ENCODE measurements around the gene TSPAN9. TPM values are rescaled to one million over a fixed set of nuclear protein-coding genes. Genes with fewer than 3 reads are reported as not detected.

Gene TSPAN9
- polyA plus RNA-seq, 1 donor: 24.9 TPM

DNA sequence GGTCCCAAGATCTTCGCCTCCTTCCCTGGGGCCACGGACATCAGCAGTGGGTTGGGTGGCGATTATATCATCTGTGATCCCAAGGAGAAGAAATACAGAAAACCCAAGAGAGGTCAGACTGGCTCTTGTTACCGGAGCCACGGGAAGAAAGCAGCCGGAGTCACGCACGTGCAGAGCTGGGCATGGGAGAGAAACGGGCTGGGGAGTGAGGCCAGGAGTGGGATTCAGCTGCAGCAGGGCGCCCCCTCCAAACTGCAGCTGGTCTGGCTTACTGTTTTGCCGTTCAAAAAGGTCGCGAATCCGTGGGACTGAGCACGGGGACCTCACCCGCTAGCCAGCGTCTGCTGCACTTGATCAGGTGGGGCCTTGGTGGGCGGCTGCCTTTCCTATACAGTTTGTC is 207.2 kb downstream of the TSPAN9 start:
- H3K27me3 ChIP-seq (ENCODE audit: control insufficient read depth, insufficient read depth, low read length): no peaks in the 10 kb centered on the region
- H3K36me3 ChIP-seq (ENCODE audit: control insufficient read depth, insufficient read depth, low read length): peaks cover 28% of the 10 kb centered on the region
- no peak overlapping the region for H3K4me3 ChIP-seq (ENCODE audit: low read length)
- no peak overlapping the region for H3K27ac ChIP-seq (ENCODE audit: low read length)
- no peak for DNase-seq
- no peaks in the 10 kb centered on the region for H3K9me3 ChIP-seq (ENCODE audit: control insufficient read depth, low read depth, low read length)
- no CpG with 5 or more reads among the region's 18 CpGs for WGBS (ENCODE audit: insufficient coverage, low lambda C conversion rate)
- H3K4me1 ChIP-seq (ENCODE audit: control insufficient read depth, insufficient read depth, low read length): no peaks in the 10 kb centered on the region

DNA sequence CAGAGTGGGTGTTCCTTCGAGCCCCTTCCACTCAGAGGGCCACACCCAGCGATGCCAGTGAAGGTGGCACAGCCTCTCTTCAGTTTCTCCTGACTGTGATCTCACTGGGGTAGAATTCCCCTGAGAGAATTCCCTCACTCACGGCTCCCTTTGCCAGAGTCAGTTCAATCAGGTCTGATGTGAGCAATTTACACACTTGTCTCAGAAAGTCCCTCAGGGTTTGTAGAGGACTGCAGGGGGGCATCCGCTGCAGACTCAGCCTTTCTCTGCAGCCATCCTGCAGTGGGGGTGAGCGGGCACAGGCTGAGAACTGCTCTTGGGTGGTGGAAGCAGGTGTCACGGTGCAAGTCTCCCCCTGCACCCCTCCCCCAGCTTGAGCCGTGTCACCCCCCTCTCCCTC is 208.4 kb downstream of the TSPAN9 start:
- Histone ChIP-seq H3K4me3 (ENCODE audit: low read length) (no peak overlapping the region), H3K4me1 (ENCODE audit: control insufficient read depth, insufficient read depth, low read length) (no peaks in the 10 kb centered on the region), H3K27ac (ENCODE audit: low read length) (no peak overlapping the region), H3K36me3 (ENCODE audit: control insufficient read depth, insufficient read depth, low read length) (peaks cover 19% of the 10 kb centered on the region), H3K9me3 (ENCODE audit: control insufficient read depth, low read depth, low read length) (no peaks in the 10 kb centered on the region), H3K27me3 (ENCODE audit: control insufficient read depth, insufficient read depth, low read length) (no peaks in the 10 kb centered on the region)
- DNase-seq: no peak
- no CpG with 5 or more reads among the region's 7 CpGs for WGBS (ENCODE audit: insufficient coverage, low lambda C conversion rate)

DNA sequence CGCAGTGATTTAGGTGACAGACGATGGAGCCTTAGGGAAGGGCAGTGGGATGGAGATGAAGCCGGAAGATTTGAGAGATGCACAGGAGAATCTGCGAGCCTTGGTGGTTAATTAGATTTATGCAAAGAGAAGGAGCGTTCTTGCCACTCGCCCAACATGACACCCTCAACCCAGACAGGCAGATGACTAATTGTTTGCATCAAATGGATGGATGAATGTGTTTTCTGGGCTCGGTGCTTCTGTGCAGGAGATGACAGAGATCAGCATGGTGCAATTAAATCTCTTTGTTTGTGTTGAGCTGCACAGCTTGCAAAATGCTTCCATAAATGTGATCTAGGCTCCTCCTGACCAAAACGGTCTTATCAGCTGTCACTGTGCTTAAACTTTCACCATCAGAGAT is 211.5 kb downstream of the TSPAN9 start:
- Histone ChIP-seq H3K36me3 (ENCODE audit: control insufficient read depth, insufficient read depth, low read length) (peaks cover 2% of the 10 kb centered on the region), H3K4me3 (ENCODE audit: low read length) (no peak overlapping the region), H3K9me3 (ENCODE audit: control insufficient read depth, low read depth, low read length) (no peaks in the 10 kb centered on the region), H3K4me1 (ENCODE audit: control insufficient read depth, insufficient read depth, low read length) (no peaks in the 10 kb centered on the region), H3K27ac (ENCODE audit: low read length) (no peak overlapping the region), H3K27me3 (ENCODE audit: control insufficient read depth, insufficient read depth, low read length) (no peaks in the 10 kb centered on the region)
- no peak for DNase-seq
- 50% methylated on average over 1 of the region's 8 CpGs for WGBS (ENCODE audit: insufficient coverage, low lambda C conversion rate)

DNA sequence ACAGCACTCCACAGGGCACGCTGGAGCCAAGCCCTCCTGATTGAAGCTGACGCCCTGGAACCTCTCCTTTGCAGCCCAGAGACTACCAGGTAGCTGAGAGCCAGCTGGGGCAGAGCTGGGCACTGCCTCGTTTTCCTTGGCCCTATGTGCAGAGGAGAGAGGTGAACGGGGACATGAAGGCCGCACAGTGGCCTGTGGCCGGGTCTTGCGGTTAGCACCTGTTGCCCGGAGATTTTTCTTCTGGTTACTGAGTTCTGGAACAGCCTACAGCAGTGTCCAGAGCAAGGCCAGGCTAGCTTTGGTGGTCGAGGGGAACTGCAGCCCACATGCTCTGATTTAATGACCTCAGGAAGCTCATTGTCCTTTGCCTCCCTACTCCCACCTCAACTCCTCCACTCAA is 212.5 kb downstream of the TSPAN9 start:
- Histone ChIP-seq H3K36me3 (ENCODE audit: control insufficient read depth, insufficient read depth, low read length) (peaks cover 2% of the 10 kb centered on the region), H3K27me3 (ENCODE audit: control insufficient read depth, insufficient read depth, low read length) (no peaks in the 10 kb centered on the region), H3K27ac (ENCODE audit: low read length) (no peak overlapping the region), H3K4me3 (ENCODE audit: low read length) (no peak overlapping the region), H3K4me1 (ENCODE audit: control insufficient read depth, insufficient read depth, low read length) (no peaks in the 10 kb centered on the region), H3K9me3 (ENCODE audit: control insufficient read depth, low read depth, low read length) (no peaks in the 10 kb centered on the region)
- no CpG with 5 or more reads among the region's 9 CpGs for WGBS (ENCODE audit: insufficient coverage, low lambda C conversion rate)
- no peak for DNase-seq

DNA sequence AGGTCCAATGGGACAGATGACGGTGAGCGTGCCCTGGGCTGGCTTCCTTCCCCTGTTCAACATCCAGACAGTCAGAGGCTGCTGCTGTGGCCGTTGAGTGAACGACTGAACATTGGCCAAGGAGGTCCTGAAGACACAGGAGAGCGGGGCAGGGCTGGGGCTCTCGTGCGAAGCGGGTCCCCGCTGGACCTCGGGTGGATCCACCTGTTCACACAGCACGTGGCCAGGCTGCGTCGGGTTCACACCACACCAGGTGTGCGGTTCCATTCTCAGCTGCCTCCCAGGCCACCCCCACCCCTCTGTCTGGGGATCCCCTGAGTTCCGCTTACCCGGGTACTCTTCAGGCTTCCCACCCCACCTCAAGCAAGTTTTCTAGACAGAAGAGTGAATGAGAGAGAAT is 214.8 kb downstream of the TSPAN9 start:
- Histone ChIP-seq H3K27me3 (ENCODE audit: control insufficient read depth, insufficient read depth, low read length) (no peaks in the 10 kb centered on the region), H3K9me3 (ENCODE audit: control insufficient read depth, low read depth, low read length) (no peaks in the 10 kb centered on the region), H3K4me1 (ENCODE audit: control insufficient read depth, insufficient read depth, low read length) (no peaks in the 10 kb centered on the region), H3K36me3 (ENCODE audit: control insufficient read depth, insufficient read depth, low read length) (no peaks in the 10 kb centered on the region), H3K4me3 (ENCODE audit: low read length) (no peak overlapping the region), H3K27ac (ENCODE audit: low read length) (no peak overlapping the region)
- WGBS (ENCODE audit: insufficient coverage, low lambda C conversion rate): no CpG with 5 or more reads among the region's 16 CpGs
- no peak for DNase-seq

DNA sequence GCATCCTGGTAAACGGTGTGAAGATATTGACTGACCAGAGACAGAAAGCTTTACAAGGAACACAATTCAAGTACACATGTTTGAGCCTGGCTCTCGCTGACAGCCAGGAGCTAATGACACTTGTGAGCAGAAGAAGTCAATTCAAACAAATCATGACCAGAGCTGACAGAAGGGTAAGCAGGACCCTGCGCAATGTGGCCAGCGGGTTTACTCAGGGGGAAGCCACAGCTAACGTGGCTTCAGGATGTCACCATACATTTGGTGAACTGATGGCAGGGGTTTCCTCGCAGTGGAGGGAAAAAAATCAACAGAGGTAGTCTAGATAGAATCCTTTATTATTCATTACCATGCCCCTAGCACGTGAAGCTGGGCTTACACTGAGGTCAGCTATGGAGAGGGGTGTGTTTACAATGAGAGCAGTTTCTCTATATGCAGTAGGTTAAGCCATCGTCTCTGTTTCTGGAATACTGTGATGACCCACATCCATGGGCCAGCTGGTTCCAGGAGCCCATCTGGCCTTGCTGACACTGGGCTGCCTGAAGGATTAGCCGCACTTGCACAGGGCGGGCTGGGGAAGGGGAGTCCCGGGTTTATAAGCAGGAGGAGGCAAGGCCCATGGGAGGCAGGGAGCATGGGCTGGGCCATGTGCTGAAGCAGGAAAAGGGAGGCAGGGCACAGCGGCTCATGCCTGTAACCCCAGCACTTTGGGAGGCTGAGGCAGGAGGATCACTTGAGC is 215.7 kb downstream of the TSPAN9 start:
- WGBS (ENCODE audit: insufficient coverage, low lambda C conversion rate): 0% methylated on average over 1 of the region's 12 CpGs
- Histone ChIP-seq H3K36me3 (ENCODE audit: control insufficient read depth, insufficient read depth, low read length) (no peaks in the 10 kb centered on the region), H3K4me3 (ENCODE audit: low read length) (no peak overlapping the region), H3K4me1 (ENCODE audit: control insufficient read depth, insufficient read depth, low read length) (no peaks in the 10 kb centered on the region), H3K27me3 (ENCODE audit: control insufficient read depth, insufficient read depth, low read length) (peaks cover 2% of the 10 kb centered on the region), H3K9me3 (ENCODE audit: control insufficient read depth, low read depth, low read length) (no peaks in the 10 kb centered on the region), H3K27ac (ENCODE audit: low read length) (no peak overlapping the region)
- no peak for DNase-seq

DNA sequence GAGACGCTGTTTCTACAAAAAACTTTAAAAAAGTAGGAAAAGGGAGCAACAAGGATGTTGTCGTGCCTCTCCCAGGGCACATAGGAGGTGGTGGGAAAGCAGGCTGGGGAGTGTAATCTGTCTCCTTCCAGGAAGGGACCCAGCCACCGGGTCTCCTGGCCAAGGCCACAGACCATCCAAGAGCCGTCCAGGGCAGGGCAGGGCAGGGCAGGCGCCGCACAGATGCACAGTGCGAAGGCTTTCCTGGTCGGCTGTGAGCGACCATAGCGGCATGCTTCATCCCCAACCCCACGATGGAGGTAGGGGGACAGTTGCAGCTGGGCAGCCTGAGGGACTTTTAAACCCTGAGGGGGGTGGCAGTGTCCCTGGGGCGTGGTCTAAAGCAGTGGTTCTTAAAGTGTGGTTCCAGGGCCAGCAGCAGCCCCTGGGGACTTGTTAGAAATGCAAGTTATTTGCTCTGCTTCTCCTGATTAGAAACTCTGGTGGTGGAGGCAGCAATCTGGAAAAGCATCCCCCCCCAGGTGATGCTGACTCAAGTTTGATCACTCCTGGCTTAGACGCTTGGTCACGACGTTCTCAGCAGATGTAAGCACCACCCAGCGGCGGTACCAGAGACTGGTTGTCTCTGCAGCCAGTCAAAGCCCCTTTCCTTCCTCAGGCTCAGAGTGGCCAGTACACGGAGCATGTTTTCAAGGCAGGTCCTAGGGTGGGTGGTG is 216.4 kb downstream of the TSPAN9 start:
- WGBS (ENCODE audit: insufficient coverage, low lambda C conversion rate): no CpG with 5 or more reads among the region's 18 CpGs
- no peak overlapping the region for H3K27ac ChIP-seq (ENCODE audit: low read length)

DNA sequence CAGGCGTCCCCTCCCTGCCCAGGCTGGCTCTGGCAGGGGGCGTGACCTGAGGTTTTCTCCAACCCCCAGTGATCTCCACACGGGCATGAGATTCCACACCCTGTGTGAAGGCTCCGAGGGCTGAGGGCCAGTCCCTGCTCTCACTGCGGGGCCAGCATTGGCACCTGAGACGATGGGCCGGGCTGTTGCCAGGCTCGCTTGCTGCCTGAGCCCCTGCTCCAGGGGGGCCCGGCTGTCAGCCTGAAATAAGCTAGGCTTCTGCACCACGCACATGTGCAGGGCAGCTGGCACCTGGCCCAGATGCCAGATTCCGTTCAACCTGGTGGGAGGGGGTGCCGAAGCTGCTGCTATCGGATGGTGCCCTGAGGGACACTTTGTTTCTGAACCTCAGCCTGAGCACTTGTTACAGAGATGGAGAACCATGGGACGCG is 217.3 kb downstream of the TSPAN9 start:
- no peak for DNase-seq
- WGBS (ENCODE audit: insufficient coverage, low lambda C conversion rate): no CpG with 5 or more reads among the region's 15 CpGs

More for the DNA sequence above, 216.4 kb downstream of the TSPAN9 start:
- H3K9me3 ChIP-seq (ENCODE audit: control insufficient read depth, low read depth, low read length): no peaks in the 10 kb centered on the region
- H3K4me3 ChIP-seq (ENCODE audit: low read length): no peak overlapping the region
- no peaks in the 10 kb centered on the region for H3K36me3 ChIP-seq (ENCODE audit: control insufficient read depth, insufficient read depth, low read length)
- no peak for DNase-seq
- peaks cover 8% of the 10 kb centered on the region for H3K27me3 ChIP-seq (ENCODE audit: control insufficient read depth, insufficient read depth, low read length)
- no peaks in the 10 kb centered on the region for H3K4me1 ChIP-seq (ENCODE audit: control insufficient read depth, insufficient read depth, low read length)

DNA sequence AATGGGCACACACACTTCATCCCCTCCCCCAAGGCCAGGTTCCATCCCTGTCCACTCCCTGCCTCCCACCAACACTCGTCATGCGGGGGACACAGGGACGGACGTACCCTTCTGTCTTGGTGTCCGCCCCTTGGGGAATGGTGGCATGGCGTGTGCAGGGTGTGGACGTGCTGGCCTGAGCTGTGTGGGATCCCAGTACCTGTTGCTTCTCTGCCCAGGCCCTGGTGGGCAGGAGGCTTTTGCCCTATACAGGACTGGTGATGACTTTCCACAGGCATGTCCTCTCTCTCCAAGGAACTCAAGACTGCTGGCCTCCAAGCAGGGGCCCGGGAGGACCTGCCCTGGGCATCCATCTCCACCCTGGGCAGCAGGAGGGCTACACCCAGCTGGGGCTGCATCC is 218.0 kb downstream of the TSPAN9 start:
- no peak for DNase-seq
- no CpG with 5 or more reads among the region's 8 CpGs for WGBS (ENCODE audit: insufficient coverage, low lambda C conversion rate)
- no peak overlapping the region for H3K27ac ChIP-seq (ENCODE audit: low read length)

More for the DNA sequence above, 217.3 kb downstream of the TSPAN9 start:
- no peak overlapping the region for H3K27ac ChIP-seq (ENCODE audit: low read length)
- no peak overlapping the region for H3K4me3 ChIP-seq (ENCODE audit: low read length)
- no peaks in the 10 kb centered on the region for H3K4me1 ChIP-seq (ENCODE audit: control insufficient read depth, insufficient read depth, low read length)
- H3K27me3 ChIP-seq (ENCODE audit: control insufficient read depth, insufficient read depth, low read length): peaks cover 17% of the 10 kb centered on the region
- no peaks in the 10 kb centered on the region for H3K36me3 ChIP-seq (ENCODE audit: control insufficient read depth, insufficient read depth, low read length)
- H3K9me3 ChIP-seq (ENCODE audit: control insufficient read depth, low read depth, low read length): no peaks in the 10 kb centered on the region

DNA sequence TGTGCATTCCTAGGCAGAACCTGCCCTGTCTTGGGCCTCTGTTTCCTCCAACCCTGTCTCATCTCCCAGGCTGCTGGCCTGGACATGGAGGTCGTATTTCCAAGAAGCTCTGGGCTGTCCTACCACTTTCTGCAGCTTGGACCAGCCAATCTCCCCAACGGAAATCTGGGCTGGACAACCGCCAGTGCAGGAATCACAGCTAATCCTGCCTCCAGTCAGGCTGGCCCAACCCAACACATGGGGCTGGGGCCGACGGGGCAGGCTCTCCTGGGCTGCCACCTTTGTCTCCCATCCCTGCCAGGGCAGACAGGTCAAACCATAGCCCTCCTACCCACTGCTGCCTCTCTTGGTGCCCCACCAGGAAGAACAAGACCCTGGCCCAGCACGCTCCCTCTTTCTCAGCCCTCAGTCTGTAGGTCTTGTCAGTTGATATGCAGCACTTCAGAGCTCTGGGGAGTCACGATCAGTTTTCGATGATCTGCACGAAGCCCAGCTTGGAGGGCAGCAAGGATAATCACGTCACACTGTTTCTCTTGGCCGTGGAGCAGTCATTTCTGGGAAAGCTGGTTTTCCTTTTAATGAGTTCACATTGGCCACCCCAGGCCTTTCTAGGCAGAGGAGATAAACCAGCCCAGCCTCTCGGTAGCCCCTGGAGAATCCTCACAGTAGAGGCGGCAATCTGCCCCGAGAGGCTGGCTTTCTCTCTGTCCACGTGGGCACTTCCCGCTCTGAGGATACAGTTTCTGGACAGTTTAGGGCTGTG is 218.6 kb downstream of the TSPAN9 start:
- peaks cover 5% of the 10 kb centered on the region for H3K4me1 ChIP-seq (ENCODE audit: control insufficient read depth, insufficient read depth, low read length)
- no peaks in the 10 kb centered on the region for H3K9me3 ChIP-seq (ENCODE audit: control insufficient read depth, low read depth, low read length)
- H3K27ac ChIP-seq (ENCODE audit: low read length): no peak overlapping the region
- peaks cover 17% of the 10 kb centered on the region for H3K27me3 ChIP-seq (ENCODE audit: control insufficient read depth, insufficient read depth, low read length)
- WGBS (ENCODE audit: insufficient coverage, low lambda C conversion rate): no CpG with 5 or more reads among the region's 16 CpGs
- H3K4me3 ChIP-seq (ENCODE audit: low read length): no peak overlapping the region
- H3K36me3 ChIP-seq (ENCODE audit: control insufficient read depth, insufficient read depth, low read length): no peaks in the 10 kb centered on the region
- DNase-seq: no peak

More for the DNA sequence above, 218.0 kb downstream of the TSPAN9 start:
- no peaks in the 10 kb centered on the region for H3K36me3 ChIP-seq (ENCODE audit: control insufficient read depth, insufficient read depth, low read length)
- peaks cover 17% of the 10 kb centered on the region for H3K27me3 ChIP-seq (ENCODE audit: control insufficient read depth, insufficient read depth, low read length)
- no peaks in the 10 kb centered on the region for H3K9me3 ChIP-seq (ENCODE audit: control insufficient read depth, low read depth, low read length)
- peaks cover 3% of the 10 kb centered on the region for H3K4me1 ChIP-seq (ENCODE audit: control insufficient read depth, insufficient read depth, low read length)
- H3K4me3 ChIP-seq (ENCODE audit: low read length): no peak overlapping the region

Data from large intestine (tissue), 3 donors.